ENCODE results near the gene CSKMT.
"Not testable (repeated sequence)": the region's sequence is repeated elsewhere in the genome, so short reads cannot be mapped to it uniquely, and the experiment has no call there.

The CSKMT gene

DNA sequence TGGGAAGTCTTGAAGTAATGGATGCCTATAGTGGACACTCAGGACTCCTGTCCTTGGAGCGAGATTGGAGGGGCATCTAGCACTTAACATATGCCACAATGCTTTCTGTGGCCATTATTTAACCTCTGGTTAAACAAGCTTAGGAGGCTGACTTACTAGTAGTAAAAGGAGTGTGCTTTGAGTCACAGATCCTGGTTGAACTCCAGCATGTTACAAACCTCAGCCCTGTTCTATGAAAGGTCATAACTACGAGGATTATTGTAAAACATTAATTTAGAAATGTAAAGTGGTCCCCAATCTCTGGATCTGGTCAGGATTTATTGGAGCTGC lies 8.0 kb downstream of the CSKMT start:
- Histone ChIP-seq H3K27ac (no peak overlapping the region), H3K36me3 (replicated peaks) (peaks cover 12% of the 10 kb centered on the region), H3K27me3 (replicated peaks) (no peaks in the 10 kb centered on the region), H3K4me3 (ENCODE audit: low read depth, low read length) (no peak overlapping the region)
- no peak for DNase-seq
- TF ChIP-seq, protein P1, sequence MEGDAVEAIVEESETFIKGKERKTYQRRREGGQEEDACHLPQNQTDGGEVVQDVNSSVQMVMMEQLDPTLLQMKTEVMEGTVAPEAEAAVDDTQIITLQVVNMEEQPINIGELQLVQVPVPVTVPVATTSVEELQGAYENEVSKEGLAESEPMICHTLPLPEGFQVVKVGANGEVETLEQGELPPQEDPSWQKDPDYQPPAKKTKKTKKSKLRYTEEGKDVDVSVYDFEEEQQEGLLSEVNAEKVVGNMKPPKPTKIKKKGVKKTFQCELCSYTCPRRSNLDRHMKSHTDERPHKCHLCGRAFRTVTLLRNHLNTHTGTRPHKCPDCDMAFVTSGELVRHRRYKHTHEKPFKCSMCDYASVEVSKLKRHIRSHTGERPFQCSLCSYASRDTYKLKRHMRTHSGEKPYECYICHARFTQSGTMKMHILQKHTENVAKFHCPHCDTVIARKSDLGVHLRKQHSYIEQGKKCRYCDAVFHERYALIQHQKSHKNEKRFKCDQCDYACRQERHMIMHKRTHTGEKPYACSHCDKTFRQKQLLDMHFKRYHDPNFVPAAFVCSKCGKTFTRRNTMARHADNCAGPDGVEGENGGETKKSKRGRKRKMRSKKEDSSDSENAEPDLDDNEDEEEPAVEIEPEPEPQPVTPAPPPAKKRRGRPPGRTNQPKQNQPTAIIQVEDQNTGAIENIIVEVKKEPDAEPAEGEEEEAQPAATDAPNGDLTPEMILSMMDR (IDR thresholded peaks at IDR 0.05; ENCODE audit: low read depth, low read length, missing control alignments), result no peak
- in situ Hi-C loops (cut with HindIII; ENCODE audit: low pct_ligation_motif_present, low sequenced_read_pairs), result no loop called here

DNA sequence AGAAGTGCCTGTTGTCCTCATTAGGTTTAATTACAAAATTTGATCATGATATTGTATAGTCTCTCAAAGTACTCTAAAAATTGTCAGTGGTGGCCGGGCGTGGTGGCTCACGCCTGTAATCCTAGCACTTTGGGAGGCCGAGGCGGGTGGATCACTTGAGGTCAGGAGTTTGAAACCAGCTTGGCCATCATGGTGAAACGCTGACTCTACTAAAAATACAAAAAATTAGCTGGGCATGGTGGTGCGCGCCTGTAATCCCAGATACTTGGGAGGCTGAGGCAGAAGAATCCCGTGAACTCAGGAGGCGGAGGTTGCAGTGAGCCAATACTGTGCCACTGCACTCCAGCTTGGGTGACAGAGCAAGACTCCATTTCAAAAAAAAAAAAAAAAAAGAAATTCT lies 10.3 kb downstream of the CSKMT start:
- in situ Hi-C loops (cut with HindIII; ENCODE audit: low pct_ligation_motif_present, low sequenced_read_pairs); H3K27me3 ChIP-seq (replicated peaks); H3K4me3 ChIP-seq (ENCODE audit: low read depth, low read length); H3K27ac ChIP-seq; DNase-seq: not testable (repeated sequence)
- peaks cover 12% of the 10 kb centered on the region for H3K36me3 ChIP-seq (replicated peaks)

DNA sequence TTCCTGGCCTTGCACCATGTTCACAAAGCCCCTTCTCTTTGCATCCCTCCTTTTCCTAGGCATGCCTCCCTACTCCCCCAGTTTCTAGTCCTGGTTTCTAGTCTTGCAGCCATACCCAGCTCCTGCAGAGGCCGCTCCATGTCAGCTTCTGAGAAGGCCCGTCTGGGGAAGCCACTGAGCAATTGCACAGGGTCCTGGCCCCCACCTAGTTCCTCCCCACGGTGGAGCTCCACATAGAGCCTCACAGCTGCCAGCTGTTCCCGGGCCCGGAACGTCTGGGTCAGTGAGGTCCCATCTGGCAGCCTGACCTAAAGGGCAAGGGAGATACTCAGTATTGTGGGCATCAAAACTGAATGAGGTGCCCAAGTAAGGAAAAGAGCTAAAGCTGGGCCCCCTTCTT lies 11.6 kb downstream of the CSKMT start:
- Histone ChIP-seq H3K36me3 (replicated peaks) (peaks cover 12% of the 10 kb centered on the region), H3K27ac (no peak overlapping the region), H3K4me3 (ENCODE audit: low read depth, low read length) (no peak overlapping the region), H3K27me3 (replicated peaks) (no peaks in the 10 kb centered on the region)
- in situ Hi-C loops (cut with HindIII; ENCODE audit: low pct_ligation_motif_present, low sequenced_read_pairs), result no loop called here
- DNase-seq, result no peak
- TF ChIP-seq, protein P1 (IDR thresholded peaks at IDR 0.05; ENCODE audit: low read depth, low read length, missing control alignments), result no peak

DNA sequence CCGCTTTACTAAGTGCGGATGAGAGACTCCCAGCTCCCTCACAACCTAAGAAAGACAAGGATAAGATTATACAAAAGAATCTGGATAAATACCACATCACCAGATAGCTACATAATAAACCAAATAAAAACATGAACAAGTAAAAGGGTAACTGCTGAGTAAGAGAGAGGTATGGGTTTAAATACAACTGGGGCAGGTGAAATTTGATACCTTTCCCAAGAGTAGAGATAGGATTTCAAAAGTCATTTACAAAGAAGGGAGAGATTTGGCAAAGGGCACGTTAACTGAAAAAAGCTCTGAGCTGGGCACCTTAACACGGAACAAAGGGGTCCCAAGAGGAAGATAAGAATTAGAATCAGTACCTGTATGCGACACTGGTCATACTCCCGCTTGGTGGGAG lies 12.0 kb downstream of the CSKMT start:
- TF ChIP-seq, protein P1 (IDR thresholded peaks at IDR 0.05; ENCODE audit: low read depth, low read length, missing control alignments), result no peak

DNA sequence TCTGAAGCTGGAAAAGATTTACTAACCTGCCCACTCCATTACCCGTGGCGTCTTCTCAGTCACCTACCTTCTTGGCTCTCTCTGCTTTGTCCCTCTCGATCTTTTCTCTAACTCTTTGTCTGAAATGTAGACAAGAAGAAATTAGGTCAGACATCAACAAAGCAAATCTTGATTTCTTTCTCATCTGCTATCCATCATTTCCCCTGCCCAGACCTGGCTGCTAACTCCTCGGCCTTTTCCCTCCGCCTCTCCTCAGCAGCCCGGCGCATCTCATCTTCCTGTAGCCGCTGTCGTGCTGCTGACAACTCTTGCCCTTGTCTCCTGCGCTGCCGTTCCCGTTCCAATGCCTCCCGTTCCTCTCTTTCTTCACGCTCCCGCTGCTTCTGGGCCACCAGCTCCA lies 12.6 kb downstream of the CSKMT start:
- in situ Hi-C loops (cut with HindIII; ENCODE audit: low pct_ligation_motif_present, low sequenced_read_pairs), result no loop called here
- TF ChIP-seq, protein P1 (IDR thresholded peaks at IDR 0.05; ENCODE audit: low read depth, low read length, missing control alignments), result no peak
- Histone ChIP-seq H3K4me3 (ENCODE audit: low read depth, low read length) (peak overlapping the region; percentile 95), H3K27ac (no peak overlapping the region), H3K27me3 (replicated peaks) (no peaks in the 10 kb centered on the region), H3K36me3 (replicated peaks) (peaks cover 12% of the 10 kb centered on the region)
- no peak for DNase-seq

More for the DNA sequence above, 12.0 kb downstream of the CSKMT start:
- Histone ChIP-seq H3K4me3 (ENCODE audit: low read depth, low read length) (no peak overlapping the region), H3K27me3 (replicated peaks) (no peaks in the 10 kb centered on the region), H3K36me3 (replicated peaks) (peaks cover 12% of the 10 kb centered on the region), H3K27ac (no peak overlapping the region)
- no peak for DNase-seq
- in situ Hi-C loops (cut with HindIII; ENCODE audit: low pct_ligation_motif_present, low sequenced_read_pairs), result no loop called here

DNA sequence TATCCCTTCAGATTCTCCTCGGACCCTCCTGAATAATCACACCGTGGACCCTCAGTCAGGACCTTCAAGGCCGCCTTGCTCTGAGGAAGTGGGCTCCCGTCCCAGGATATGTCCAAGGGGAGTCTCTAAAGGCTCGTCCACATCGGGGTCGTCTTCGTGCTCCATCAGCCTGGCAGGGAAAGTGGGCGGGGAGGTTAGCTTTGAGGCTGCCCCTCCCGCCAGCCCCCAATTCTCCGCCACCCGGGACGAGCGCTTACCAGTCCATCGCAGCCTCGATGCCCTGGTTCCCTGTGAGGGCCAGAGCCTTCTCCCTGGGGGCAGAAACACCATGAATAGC lies 13.3 kb downstream of the CSKMT start:
- Histone ChIP-seq H3K36me3 (replicated peaks) (peaks cover 12% of the 10 kb centered on the region), H3K27me3 (replicated peaks) (no peaks in the 10 kb centered on the region), H3K27ac (peak overlapping the region; percentile 71), H3K4me3 (ENCODE audit: low read depth, low read length) (peak overlapping the region; percentile 95)
- TF ChIP-seq, protein P1 (IDR thresholded peaks at IDR 0.05; ENCODE audit: low read depth, low read length, missing control alignments), result no peak
- no peak for DNase-seq
- in situ Hi-C loops (cut with HindIII; ENCODE audit: low pct_ligation_motif_present, low sequenced_read_pairs), result no loop called here
